HepG2 (cell line): ENCODE data around the gene GDI1. TPM values are rescaled to one million over a fixed set of nuclear protein-coding genes. Genes with fewer than 3 reads are reported as not detected.

Experiments
- GATAD1 ChIP-seq: IDR thresholded peaks from 2 replicates; pipeline ENCODE4 v1.6.1; 2016; ENCODE audit warnings: missing genetic modification reagents, missing compliant biosample characterization
- MATR3 ChIP-seq: sonication (generic); formaldehyde crosslinking; IDR thresholded peaks from 2 replicates; pipeline ENCODE4 v1.4.0; 2020; ENCODE audit warnings: missing genetic modification reagents
- MBNL3 ChIP-seq: fragments of 250-450 bp; sonication (Bioruptor Pico); conservative IDR thresholded peaks from 2 replicates; pipeline ENCODE4 v1.8.0; 2022; ENCODE audit warnings: mild to moderate bottlenecking, inconsistent platforms
- PRDM15 ChIP-seq: sonication (generic); formaldehyde crosslinking; IDR thresholded peaks from 2 replicates; pipeline ENCODE4 v1.4.0; 2020; ENCODE audit warnings: missing genetic modification reagents
- SCMH1 ChIP-seq: sonication (generic); formaldehyde crosslinking; IDR thresholded peaks from 2 replicates; pipeline ENCODE4 v1.9.0; 2021; ENCODE audit warnings: missing genetic modification reagents, mild to moderate bottlenecking, borderline replicate concordance
- U2AF2 ChIP-seq: fragments of 200-400 bp; formaldehyde crosslinking; IDR thresholded peaks from 2 replicates; pipeline ENCODE4 v1.6.1; 2017; ENCODE audit warnings: low read depth, mild to moderate bottlenecking, low read length
- ZBED4 ChIP-seq: sonication (generic); formaldehyde crosslinking; IDR thresholded peaks from 2 replicates; pipeline ENCODE4 v1.4.0; 2020; ENCODE audit warnings: missing genetic modification reagents, borderline replicate concordance
- ZBTB33 ChIP-seq: sonication (generic); formaldehyde crosslinking; IDR thresholded peaks from 2 replicates; pipeline ENCODE4 v1.4.0; 2020; ENCODE audit warnings: missing genetic modification reagents
- ZFP91 ChIP-seq: sonication (generic); formaldehyde crosslinking; IDR thresholded peaks from 2 replicates; pipeline ENCODE4 v1.9.0; 2022; ENCODE audit warnings: missing genetic modification reagents, mild to moderate bottlenecking, borderline replicate concordance
- ZNF468 ChIP-seq: sonication (generic); formaldehyde crosslinking; IDR thresholded peaks from 2 replicates; pipeline ENCODE4 v1.8.0; 2022; ENCODE audit warnings: mild to moderate bottlenecking, moderate library complexity, missing genetic modification reagents
- ZNF496 ChIP-seq: sonication (generic); formaldehyde crosslinking; IDR thresholded peaks from 2 replicates; pipeline ENCODE4 v1.8.1; 2023; ENCODE audit warnings: mild to moderate bottlenecking, moderate library complexity, missing genetic modification reagents; ENCODE audit not compliant: insufficient replicate concordance
- ZSCAN29 ChIP-seq: sonication (generic); formaldehyde crosslinking; conservative IDR thresholded peaks from 2 replicates; pipeline ENCODE4 v1.4.0; 2020; ENCODE audit warnings: mild to moderate bottlenecking, missing genetic modification reagents
- ZSCAN31 ChIP-seq: sonication (generic); formaldehyde crosslinking; IDR thresholded peaks from 2 replicates; pipeline ENCODE4 v1.5.0; 2020; ENCODE audit warnings: low read depth, mild to moderate bottlenecking, missing genetic modification reagents
- polyA plus RNA-seq, 8 experiments: library from polyadenylated mRNA; depleted of rRNA in 3 of 8; stranded (reverse) in 7 of 8; unstranded in 1 of 8; fragments of >200 nt; fragmentation: Illumina TruSeq in 4 of 8; extraction: Trizol in 4 of 8; gene quantifications; 2 replicates each; pipeline versions ENCODE4 v1.2.1 to v1.2.3, GENCODE V29; 2011 to 2016; ENCODE audit warnings: low read depth in 4 of 8, missing spikeins in 1 of 8, mixed read lengths in 1 of 8; ENCODE audit not compliant: insufficient read depth in 1 of 8
- total RNA-seq, 5 experiments: library from RNA; depleted of rRNA; stranded (reverse); fragments of >200 nt; fragmentation: Illumina TruSeq; extraction: Trizol; gene quantifications; 2 replicates each; pipeline ENCODE4 v1.2.3, GENCODE V29; 2016; ENCODE audit warnings: low read depth in 1 of 5
- TF ChIP-seq, protein P1 (sequence below): IDR thresholded peaks from 2 replicates; pipeline ENCODE4 v1.6.1; 2016; ENCODE audit warnings: mild to moderate bottlenecking

The GDI1 gene
- total and polyA plus RNA-seq, 2 of the 13 experiments (the other 11 are each of a cell fraction or from before 2014, with no cell fraction given), result 17.4 to 105 TPM

DNA sequence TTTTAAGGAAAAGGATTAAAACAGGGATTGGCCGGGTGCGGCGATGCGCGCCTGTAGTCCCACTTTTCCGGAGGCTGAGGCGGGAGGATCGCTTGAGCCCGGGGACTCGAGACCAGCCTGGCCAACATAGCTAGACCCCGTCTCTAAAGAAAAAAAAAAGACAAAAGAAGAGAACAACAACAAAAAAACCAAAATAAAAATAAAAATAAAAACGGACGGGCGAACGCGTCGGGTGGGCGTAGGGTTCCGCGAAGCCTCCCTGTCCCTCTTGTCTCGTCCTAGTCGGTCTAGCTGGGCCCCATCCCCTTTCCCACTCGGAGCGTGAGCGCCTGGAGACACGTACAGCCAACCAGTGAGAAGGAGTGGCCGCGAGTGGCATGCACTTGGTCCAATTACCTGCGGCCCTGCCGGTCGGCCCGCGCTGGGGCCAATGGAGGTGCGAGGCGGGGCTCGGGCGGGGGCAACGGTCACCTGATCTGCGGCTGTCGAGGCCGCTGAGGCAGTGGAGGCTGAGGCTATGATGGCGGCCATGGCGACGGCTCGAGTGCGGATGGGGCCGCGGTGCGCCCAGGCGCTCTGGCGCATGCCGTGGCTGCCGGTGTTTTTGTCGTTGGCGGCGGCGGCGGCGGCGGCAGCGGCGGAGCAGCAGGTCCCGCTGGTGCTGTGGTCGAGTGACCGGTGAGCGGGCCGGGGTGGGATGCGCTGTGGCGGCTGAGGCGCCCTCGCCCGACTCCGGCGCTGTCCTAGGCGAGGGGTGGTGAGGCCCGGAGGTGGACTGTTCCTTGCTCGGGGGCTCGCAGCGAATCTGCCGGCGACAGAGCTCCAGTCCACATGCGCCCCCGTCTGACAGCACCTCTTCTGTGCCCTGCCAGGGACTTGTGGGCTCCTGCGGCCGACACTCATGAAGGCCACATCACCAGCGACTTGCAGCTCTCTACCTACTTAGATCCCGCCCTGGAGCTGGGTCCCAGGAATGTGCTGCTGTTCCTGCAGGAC, 8.5 kb upstream of the GDI1 start, which contains the start of gene ATP6AP1 (continued):
- TF ChIP-seq ZBED4, result no peak
- peak; percentile 61; the same call in 1 of the 2 replicates for TF ChIP-seq ZFP91 (CRISPR knock-in tag)
- TF ChIP-seq SCMH1, result no peak
- no peak for TF ChIP-seq MBNL3 (CRISPR knock-in tag)
- TF ChIP-seq ZSCAN29 (CRISPR knock-in tag), result no peak
- TF ChIP-seq, protein P1, sequence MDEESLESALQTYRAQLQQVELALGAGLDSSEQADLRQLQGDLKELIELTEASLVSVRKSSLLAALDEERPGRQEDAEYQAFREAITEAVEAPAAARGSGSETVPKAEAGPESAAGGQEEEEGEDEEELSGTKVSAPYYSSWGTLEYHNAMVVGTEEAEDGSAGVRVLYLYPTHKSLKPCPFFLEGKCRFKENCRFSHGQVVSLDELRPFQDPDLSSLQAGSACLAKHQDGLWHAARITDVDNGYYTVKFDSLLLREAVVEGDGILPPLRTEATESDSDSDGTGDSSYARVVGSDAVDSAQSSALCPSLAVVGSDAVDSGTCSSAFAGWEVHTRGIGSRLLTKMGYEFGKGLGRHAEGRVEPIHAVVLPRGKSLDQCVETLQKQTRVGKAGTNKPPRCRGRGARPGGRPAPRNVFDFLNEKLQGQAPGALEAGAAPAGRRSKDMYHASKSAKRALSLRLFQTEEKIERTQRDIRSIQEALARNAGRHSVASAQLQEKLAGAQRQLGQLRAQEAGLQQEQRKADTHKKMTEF, result peak; percentile 57; the same call in 1 of the 2 replicates
- no peak for TF ChIP-seq ZNF496
- no peak for TF ChIP-seq ZNF468 (CRISPR knock-in tag)
- TF ChIP-seq ZBTB33 (CRISPR knock-in tag), result no peak
- no peak for TF ChIP-seq U2AF2
- no peak for TF ChIP-seq MATR3 (CRISPR knock-in tag)
- peak; percentile 80 for TF ChIP-seq GATAD1 (CRISPR knock-in tag)
- TF ChIP-seq ZSCAN31 (CRISPR knock-in tag), result peak; percentile 39; the same call in 1 of the 2 replicates
- TF ChIP-seq PRDM15, result no peak
